HepG2 (cell line): ENCODE measurements around the gene EZH1. TPM values are rescaled to one million over a fixed set of nuclear protein-coding genes. Genes with fewer than 3 reads are reported as not detected.

Source experiments
- MYNN ChIP-seq: sonication (generic); formaldehyde crosslinking; IDR thresholded peaks from 2 replicates; pipeline ENCODE4 v1.4.0; 2020; ENCODE audit warnings: mild to moderate bottlenecking, low read depth, missing genetic modification reagents
- NCOR1 ChIP-seq: fragments of 200-600 bp; sonication (generic); IDR thresholded peaks from 2 replicates; pipeline ENCODE4 v1.7.0; 2017; ENCODE audit warnings: antibody characterized with exemption, low read length, borderline replicate concordance
- TCF7 ChIP-seq: sonication (generic); IDR thresholded peaks from 2 replicates; pipeline ENCODE4 v1.6.1; 2016; ENCODE audit warnings: antibody characterized with exemption, low read depth
- ZFAT ChIP-seq: sonication (generic); formaldehyde crosslinking; conservative IDR thresholded peaks from 2 replicates; pipeline ENCODE4 v1.8.1; 2023; ENCODE audit warnings: missing genetic modification reagents, inconsistent platforms
- ZNF83 ChIP-seq: sonication (generic); formaldehyde crosslinking; IDR thresholded peaks from 2 replicates; pipeline ENCODE4 v1.4.0; 2020; ENCODE audit warnings: missing genetic modification reagents, mild to moderate bottlenecking, borderline replicate concordance
- polyA plus RNA-seq, 8 experiments: library from polyadenylated mRNA; depleted of rRNA in 3 of 8; stranded (reverse) in 7 of 8; unstranded in 1 of 8; fragments of >200 nt; fragmentation: Illumina TruSeq in 4 of 8; extraction: Trizol in 4 of 8; gene quantifications; 2 replicates each; pipeline versions ENCODE4 v1.2.1 to v1.2.3, GENCODE V29; 2011 to 2016; ENCODE audit warnings: low read depth in 4 of 8, missing spikeins in 1 of 8, mixed read lengths in 1 of 8; ENCODE audit not compliant: insufficient read depth in 1 of 8
- total RNA-seq, 5 experiments: library from RNA; depleted of rRNA; stranded (reverse); fragments of >200 nt; fragmentation: Illumina TruSeq; extraction: Trizol; gene quantifications; 2 replicates each; pipeline ENCODE4 v1.2.3, GENCODE V29; 2016; ENCODE audit warnings: low read depth in 1 of 5
- TF ChIP-seq, protein P1 (sequence below): sonication (generic); formaldehyde crosslinking; IDR thresholded peaks from 2 replicates; pipeline ENCODE4 v1.4.0; 2020; ENCODE audit warnings: missing genetic modification reagents
- TF ChIP-seq, protein P2 (sequence below): IDR thresholded peaks from 2 replicates; pipeline ENCODE4 v1.6.1; 2016; ENCODE audit warnings: missing compliant biosample characterization, missing genetic modification reagents, borderline replicate concordance
- TF ChIP-seq, protein P3 (sequence below): sonication (generic); formaldehyde crosslinking; IDR thresholded peaks from 2 replicates; pipeline ENCODE4 v1.4.0; 2020; ENCODE audit warnings: missing genetic modification reagents, borderline replicate concordance
- TF ChIP-seq, protein P4 (sequence below): IDR thresholded peaks from 2 replicates; pipeline ENCODE4 v1.6.1; 2012; ENCODE audit warnings: low read depth, low read length, improper control_type of control experiment
- TF ChIP-seq, protein P5 (sequence below): sonication (generic); formaldehyde crosslinking; IDR thresholded peaks from one replicate; pipeline ENCODE4 v1.5.1; 2020; ENCODE audit warnings: mild to moderate bottlenecking, missing genetic modification reagents; ENCODE audit errors: not compliant biosample characterization

Gene EZH1
- total and polyA plus RNA-seq, 2 of the 13 experiments (the other 11 are each of a cell fraction or from before 2014, with no cell fraction given), result 11.6 to 24.0 TPM

DNA sequence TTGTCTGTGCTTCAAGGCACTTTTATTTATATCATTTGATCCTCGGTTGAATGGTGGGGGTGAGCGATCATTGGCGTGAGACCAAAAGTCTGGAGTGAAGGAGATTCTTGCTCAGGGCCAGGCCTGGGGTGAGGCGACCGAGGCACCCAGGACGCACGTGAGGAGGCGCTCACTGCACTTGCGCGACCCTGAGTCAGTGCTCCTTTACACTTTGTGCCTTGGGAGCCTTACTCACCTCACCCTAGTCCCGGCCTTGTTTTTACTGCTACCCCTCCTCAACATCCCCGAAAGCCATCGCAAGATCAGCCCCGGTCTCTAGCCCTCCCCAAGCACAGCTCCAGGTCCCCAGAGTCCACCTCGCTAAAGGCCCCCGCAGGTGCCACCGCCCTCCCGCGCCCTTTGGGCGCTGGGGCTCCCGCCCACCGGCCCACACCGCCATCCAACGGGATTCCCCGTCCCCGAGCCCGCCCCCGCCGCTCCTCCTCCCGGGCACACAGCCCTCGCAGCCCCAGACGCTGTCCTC lies 496 bp downstream of the EZH1 start (continued):
- TF ChIP-seq, protein P1, sequence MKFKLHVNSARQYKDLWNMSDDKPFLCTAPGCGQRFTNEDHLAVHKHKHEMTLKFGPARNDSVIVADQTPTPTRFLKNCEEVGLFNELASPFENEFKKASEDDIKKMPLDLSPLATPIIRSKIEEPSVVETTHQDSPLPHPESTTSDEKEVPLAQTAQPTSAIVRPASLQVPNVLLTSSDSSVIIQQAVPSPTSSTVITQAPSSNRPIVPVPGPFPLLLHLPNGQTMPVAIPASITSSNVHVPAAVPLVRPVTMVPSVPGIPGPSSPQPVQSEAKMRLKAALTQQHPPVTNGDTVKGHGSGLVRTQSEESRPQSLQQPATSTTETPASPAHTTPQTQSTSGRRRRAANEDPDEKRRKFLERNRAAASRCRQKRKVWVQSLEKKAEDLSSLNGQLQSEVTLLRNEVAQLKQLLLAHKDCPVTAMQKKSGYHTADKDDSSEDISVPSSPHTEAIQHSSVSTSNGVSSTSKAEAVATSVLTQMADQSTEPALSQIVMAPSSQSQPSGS, result 0 out of 2 replicates have a peak, but pooled peaks have one; percentile 34
- TF ChIP-seq, protein P2, sequence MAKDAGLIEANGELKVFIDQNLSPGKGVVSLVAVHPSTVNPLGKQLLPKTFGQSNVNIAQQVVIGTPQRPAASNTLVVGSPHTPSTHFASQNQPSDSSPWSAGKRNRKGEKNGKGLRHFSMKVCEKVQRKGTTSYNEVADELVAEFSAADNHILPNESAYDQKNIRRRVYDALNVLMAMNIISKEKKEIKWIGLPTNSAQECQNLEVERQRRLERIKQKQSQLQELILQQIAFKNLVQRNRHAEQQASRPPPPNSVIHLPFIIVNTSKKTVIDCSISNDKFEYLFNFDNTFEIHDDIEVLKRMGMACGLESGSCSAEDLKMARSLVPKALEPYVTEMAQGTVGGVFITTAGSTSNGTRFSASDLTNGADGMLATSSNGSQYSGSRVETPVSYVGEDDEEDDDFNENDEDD (CRISPR knock-in tag), result peak; percentile 18; the same call in 1 of the 2 replicates
- TF ChIP-seq, protein P3, sequence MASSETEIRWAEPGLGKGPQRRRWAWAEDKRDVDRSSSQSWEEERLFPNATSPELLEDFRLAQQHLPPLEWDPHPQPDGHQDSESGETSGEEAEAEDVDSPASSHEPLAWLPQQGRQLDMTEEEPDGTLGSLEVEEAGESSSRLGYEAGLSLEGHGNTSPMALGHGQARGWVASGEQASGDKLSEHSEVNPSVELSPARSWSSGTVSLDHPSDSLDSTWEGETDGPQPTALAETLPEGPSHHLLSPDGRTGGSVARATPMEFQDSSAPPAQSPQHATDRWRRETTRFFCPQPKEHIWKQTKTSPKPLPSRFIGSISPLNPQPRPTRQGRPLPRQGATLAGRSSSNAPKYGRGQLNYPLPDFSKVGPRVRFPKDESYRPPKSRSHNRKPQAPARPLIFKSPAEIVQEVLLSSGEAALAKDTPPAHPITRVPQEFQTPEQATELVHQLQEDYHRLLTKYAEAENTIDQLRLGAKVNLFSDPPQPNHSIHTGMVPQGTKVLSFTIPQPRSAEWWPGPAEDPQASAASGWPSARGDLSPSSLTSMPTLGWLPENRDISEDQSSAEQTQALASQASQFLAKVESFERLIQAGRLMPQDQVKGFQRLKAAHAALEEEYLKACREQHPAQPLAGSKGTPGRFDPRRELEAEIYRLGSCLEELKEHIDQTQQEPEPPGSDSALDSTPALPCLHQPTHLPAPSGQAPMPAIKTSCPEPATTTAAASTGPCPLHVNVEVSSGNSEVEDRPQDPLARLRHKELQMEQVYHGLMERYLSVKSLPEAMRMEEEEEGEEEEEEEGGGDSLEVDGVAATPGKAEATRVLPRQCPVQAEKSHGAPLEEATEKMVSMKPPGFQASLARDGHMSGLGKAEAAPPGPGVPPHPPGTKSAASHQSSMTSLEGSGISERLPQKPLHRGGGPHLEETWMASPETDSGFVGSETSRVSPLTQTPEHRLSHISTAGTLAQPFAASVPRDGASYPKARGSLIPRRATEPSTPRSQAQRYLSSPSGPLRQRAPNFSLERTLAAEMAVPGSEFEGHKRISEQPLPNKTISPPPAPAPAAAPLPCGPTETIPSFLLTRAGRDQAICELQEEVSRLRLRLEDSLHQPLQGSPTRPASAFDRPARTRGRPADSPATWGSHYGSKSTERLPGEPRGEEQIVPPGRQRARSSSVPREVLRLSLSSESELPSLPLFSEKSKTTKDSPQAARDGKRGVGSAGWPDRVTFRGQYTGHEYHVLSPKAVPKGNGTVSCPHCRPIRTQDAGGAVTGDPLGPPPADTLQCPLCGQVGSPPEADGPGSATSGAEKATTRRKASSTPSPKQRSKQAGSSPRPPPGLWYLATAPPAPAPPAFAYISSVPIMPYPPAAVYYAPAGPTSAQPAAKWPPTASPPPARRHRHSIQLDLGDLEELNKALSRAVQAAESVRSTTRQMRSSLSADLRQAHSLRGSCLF (CRISPR knock-in tag), result no peak
- TF ChIP-seq MYNN (CRISPR knock-in tag) (no peak), ZFAT (CRISPR knock-in tag) (no peak), ZNF83 (no peak; the same call in 1 of the 2 replicates), TCF7 (no peak), NCOR1 (peak; percentile 60)
- TF ChIP-seq, protein P4, sequence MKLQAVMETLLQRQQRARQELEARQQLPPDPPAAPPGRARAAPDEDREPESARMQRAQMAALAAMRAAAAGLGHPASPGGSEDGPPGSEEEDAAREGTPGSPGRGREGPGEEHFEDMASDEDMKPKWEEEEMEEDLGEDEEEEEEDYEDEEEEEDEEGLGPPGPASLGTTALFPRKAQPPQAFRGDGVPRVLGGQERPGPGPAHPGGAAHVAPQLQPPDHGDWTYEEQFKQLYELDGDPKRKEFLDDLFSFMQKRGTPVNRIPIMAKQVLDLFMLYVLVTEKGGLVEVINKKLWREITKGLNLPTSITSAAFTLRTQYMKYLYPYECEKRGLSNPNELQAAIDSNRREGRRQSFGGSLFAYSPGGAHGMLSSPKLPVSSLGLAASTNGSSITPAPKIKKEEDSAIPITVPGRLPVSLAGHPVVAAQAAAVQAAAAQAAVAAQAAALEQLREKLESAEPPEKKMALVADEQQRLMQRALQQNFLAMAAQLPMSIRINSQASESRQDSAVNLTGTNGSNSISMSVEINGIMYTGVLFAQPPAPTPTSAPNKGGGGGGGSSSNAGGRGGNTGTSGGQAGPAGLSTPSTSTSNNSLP, result no peak
- TF ChIP-seq, protein P5, sequence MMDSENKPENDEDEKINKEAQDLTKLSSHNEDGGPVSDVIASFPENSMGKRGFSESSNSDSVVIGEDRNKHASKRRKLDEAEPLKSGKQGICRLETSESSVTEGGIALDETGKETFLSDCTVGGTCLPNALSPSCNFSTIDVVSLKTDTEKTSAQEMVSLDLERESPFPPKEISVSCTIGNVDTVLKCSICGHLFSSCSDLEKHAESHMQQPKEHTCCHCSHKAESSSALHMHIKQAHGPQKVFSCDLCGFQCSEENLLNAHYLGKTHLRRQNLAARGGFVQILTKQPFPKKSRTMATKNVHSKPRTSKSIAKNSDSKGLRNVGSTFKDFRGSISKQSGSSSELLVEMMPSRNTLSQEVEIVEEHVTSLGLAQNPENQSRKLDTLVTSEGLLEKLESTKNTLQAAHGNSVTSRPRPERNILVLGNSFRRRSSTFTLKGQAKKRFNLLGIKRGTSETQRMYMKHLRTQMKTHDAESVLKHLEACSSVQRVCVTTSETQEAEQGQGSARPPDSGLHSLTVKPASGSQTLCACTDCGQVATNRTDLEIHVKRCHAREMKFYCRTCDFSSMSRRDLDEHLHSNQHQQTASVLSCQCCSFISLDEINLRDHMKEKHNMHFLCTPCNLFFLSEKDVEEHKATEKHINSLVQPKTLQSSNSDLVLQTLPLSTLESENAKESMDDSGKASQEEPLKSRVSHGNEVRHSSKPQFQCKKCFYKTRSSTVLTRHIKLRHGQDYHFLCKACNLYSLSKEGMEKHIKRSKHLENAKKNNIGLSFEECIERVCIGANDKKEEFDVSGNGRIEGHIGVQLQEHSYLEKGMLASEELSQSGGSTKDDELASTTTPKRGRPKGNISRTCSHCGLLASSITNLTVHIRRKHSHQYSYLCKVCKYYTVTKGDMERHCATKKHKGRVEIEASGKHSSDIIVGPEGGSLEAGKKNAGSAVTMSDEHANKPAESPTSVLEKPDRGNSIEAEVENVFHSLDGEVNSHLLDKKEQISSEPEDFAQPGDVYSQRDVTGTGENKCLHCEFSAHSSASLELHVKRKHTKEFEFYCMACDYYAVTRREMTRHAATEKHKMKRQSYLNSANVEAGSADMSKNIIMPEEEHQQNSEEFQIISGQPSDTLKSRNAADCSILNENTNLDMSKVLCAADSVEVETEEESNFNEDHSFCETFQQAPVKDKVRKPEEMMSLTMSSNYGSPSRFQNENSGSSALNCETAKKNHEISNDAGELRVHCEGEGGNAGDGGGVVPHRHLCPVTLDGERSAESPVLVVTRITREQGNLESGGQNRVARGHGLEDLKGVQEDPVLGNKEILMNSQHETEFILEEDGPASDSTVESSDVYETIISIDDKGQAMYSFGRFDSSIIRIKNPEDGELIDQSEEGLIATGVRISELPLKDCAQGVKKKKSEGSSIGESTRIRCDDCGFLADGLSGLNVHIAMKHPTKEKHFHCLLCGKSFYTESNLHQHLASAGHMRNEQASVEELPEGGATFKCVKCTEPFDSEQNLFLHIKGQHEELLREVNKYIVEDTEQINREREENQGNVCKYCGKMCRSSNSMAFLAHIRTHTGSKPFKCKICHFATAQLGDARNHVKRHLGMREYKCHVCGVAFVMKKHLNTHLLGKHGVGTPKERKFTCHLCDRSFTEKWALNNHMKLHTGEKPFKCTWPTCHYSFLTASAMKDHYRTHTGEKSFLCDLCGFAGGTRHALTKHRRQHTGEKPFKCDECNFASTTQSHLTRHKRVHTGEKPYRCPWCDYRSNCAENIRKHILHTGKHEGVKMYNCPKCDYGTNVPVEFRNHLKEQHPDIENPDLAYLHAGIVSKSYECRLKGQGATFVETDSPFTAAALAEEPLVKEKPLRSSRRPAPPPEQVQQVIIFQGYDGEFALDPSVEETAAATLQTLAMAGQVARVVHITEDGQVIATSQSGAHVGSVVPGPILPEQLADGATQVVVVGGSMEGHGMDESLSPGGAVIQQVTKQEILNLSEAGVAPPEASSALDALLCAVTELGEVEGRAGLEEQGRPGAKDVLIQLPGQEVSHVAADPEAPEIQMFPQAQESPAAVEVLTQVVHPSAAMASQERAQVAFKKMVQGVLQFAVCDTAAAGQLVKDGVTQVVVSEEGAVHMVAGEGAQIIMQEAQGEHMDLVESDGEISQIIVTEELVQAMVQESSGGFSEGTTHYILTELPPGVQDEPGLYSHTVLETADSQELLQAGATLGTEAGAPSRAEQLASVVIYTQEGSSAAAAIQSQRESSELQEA (CRISPR knock-in tag), result no peak
